GM18867 (cell line): ENCODE data around the gene MARVELD2.

Source experiments
- ATAC-seq: cut with Tn5 transposase; IDR thresholded peaks from one replicate; pipeline ENCODE4 v1.9.1; 2021; ENCODE audit warnings: mild to moderate bottlenecking, moderate library complexity; ENCODE audit not compliant: unreplicated experiment

MARVELD2 gene

GRCh38 chr5:69492391-69492922 lies 77.5 kb downstream of the MARVELD2 start, which contains the start of gene OCLN:
TSS of gene OCLN (plus strand) at chr5:69492790. CDS start at chr5:69504245, 11,455 bp downstream.
- ATAC-seq: peak; percentile 50

DNA sequence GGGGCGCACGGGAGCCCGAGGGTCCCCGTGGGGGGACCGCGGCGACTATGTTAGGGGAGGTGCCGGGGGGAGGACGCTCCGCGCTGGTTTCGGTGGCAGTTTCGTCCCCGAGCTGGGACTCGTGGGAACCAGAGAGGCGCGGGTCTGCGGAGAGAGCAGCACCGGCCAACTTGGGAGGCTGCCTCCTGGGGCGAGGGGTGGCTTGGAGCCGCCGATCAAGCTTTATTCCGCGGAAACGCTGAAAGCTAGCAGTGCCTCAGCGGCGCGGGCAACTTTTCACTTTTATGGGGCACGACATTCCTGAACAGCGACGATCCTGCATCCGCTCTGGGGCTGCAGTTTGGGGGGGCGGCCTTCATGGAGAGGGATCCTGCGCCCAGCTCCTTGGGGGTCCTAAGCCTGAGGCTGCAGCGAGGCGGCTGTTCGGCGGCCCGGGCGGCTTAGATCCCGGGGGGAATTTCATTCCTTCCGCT lies 78.0 kb downstream of the MARVELD2 start:
- ATAC-seq: peak; percentile 50

DNA sequence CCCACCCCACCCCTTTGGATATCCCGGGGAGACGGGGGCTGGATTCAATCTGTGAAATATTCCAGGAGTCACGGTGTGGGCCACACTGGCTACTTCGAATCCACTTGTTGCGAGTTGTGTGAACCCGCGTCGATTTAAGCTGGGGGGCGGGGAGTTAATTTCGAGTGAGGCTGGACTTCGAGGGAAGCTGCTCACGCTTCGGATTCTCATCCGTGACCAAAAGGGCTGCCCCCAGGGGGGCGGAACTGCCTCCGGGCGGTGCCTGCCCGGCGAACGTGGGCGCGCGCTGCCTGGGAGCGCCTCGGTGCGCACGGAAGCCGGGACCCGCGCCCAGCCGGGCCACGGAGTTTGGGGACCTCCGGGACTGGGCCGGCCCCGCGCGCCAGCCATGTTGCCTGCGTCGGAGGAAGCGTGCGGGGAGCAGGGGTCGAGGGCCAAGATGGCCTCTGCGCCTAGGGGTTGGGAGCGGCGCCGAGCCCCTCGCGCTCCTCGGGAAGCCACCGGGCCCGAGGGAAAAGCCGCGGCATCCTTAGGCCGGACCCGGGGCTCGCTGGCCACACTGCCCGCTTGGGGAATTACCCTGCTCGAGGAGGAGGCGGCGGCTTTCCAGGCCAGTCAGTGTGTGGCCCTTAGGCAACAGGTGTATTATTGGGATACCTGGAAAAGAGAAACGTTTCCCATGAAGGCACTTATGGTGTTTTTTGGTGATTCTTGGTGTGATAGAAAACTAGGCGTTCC lies 78.6 kb downstream of the MARVELD2 start:
- no peak for ATAC-seq
